Vagina (tissue), 2 donors: ENCODE results near the gene NUDT22. TPM values are rescaled to one million over a fixed set of nuclear protein-coding genes. Genes with fewer than 3 reads are reported as not detected.

Source experiments
- DNase-seq, 2 donors: peaks; one replicate each; pipeline ENCODE4 v3.0.0-alpha.2; 2017; ENCODE audit errors: extremely low spot score in 2 of 2
- H3K27ac ChIP-seq: fragments of 200-600 bp; sonication (generic); one replicate; pipeline ENCODE4 v1.5.1; 2019
- H3K27me3 ChIP-seq: fragments of 200-600 bp; sonication (generic); one replicate; pipeline ENCODE4 v1.5.1; 2019
- H3K36me3 ChIP-seq, 2 donors: fragments of 200-600 bp; sonication (generic); one replicate each; pipeline ENCODE4 v1.5.1; 2017 to 2019
- H3K4me1 ChIP-seq: fragments of 200-600 bp; sonication (generic); one replicate; pipeline ENCODE4 v1.5.1; 2019
- H3K4me3 ChIP-seq, 2 donors: fragments of 200-600 bp; sonication (generic); 1 replicate in 1 of 2; 2 replicates in 1 of 2; pipeline ENCODE4 v1.5.1; 2016 to 2019
- H3K9me3 ChIP-seq: fragments of 200-600 bp; sonication (generic); one replicate; pipeline ENCODE4 v1.5.1; 2019
- POLR2A ChIP-seq, 2 donors: fragments of 450-650 bp; IDR thresholded peaks; one replicate each; pipeline ENCODE4 v1.6.1; 2017; ENCODE audit warnings: antibody characterized with exemption in 2 of 2, mild to moderate bottlenecking in 2 of 2, moderate library complexity in 2 of 2
- POLR2AphosphoS5 ChIP-seq, 2 donors: sonication (generic); formaldehyde crosslinking; IDR thresholded peaks; one replicate each; pipeline ENCODE4 v1.9.0; 2017; ENCODE audit warnings: antibody characterized with exemption in 2 of 2, mild to moderate bottlenecking in 2 of 2, low read depth in 1 of 2; ENCODE audit not compliant: insufficient read depth in 1 of 2
- intact Hi-C: fragments of 100-400 bp; cut with DNase I; formaldehyde crosslinking; loops from one replicate; pipeline ENCODE4 v1.15.1; 2023
- total RNA-seq: library from RNA; depleted of rRNA; stranded (reverse); fragments of >200 nt; gene quantifications from one replicate; pipeline ENCODE4 v1.2.3, GENCODE V29; 2016
- TF ChIP-seq, protein P1 (sequence below), 3 experiments: fragments of 450-650 bp in 2 of 3; fragments of 200-600 bp in 1 of 3; sonication (generic) in 1 of 3; IDR thresholded peaks; one replicate each; pipeline ENCODE4 v1.5.1; 2017 to 2019; ENCODE audit warnings: antibody characterized with exemption in 3 of 3, mild to moderate bottlenecking in 2 of 3, moderate library complexity in 2 of 3

Gene NUDT22
- total RNA-seq, 1 donor from 2014 or later, result 38.8 TPM

DNA sequence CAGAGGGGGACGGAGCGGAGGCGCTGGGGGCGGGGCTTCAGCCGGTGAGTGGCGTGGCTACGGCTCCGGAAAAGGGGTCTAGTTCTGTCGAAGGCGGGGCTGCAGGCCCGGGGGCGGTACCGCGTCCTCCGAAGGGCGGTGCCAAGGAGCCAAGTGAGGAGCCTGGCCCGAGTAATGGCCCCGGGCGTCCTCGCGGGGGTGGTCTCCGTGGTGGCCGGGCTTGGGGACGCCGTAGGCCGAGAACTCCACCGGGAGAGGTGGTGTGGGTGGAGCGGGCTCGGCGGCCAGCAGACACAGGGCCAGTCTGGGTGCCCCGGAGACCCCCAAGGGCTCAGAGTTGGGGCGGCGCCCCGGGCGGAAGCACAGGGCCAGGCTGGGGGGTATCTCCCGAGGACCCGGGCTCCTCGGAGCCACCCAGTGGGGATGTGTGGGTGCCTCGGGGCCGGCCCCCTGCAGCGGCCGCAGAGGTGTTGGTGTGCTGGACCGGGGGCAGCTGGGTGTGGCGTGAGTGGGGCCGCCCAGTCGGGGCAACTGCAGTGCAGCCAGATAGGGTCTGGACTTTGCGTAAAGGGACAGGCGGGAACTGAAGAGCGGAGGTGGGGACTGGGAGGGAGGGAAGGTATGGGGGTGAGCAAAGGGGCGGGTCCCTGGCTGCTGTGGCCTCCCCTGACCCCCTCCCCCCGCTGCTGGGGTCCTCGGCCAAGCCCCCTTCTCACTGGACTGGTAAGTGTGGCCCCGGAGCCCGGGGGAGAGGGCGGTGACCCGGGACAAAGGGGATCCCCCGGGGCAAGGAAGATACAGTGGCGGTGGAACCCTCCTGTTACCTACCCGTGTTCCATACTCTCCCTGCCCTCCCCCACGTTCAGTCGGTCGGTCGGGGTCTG lies 15.7 kb downstream of the NUDT22 start:
- no peaks in the 10 kb centered on the region for H3K9me3 ChIP-seq
- peak overlapping the region; percentile 100 for H3K27ac ChIP-seq
- H3K4me1 ChIP-seq, result peaks cover 61% of the 10 kb centered on the region
- TF ChIP-seq, protein P1, sequence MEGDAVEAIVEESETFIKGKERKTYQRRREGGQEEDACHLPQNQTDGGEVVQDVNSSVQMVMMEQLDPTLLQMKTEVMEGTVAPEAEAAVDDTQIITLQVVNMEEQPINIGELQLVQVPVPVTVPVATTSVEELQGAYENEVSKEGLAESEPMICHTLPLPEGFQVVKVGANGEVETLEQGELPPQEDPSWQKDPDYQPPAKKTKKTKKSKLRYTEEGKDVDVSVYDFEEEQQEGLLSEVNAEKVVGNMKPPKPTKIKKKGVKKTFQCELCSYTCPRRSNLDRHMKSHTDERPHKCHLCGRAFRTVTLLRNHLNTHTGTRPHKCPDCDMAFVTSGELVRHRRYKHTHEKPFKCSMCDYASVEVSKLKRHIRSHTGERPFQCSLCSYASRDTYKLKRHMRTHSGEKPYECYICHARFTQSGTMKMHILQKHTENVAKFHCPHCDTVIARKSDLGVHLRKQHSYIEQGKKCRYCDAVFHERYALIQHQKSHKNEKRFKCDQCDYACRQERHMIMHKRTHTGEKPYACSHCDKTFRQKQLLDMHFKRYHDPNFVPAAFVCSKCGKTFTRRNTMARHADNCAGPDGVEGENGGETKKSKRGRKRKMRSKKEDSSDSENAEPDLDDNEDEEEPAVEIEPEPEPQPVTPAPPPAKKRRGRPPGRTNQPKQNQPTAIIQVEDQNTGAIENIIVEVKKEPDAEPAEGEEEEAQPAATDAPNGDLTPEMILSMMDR (IDR thresholded peaks at IDR 0.05), result no peak
- TF ChIP-seq POLR2AphosphoS5 (IDR thresholded peaks at IDR 0.05; ENCODE audit: insufficient read depth in 1 of 2, low read depth in 1 of 2), result peak; percentile 68 to 92
- peak in 1 of 2 donors; percentile 86 for TF ChIP-seq POLR2A (IDR thresholded peaks at IDR 0.05)
- peak overlapping the region; percentile 87 to 99 for H3K4me3 ChIP-seq
- peaks cover 0 to 30% of the 10 kb centered on the region in 2 donors for H3K36me3 ChIP-seq
- no peaks in the 10 kb centered on the region for H3K27me3 ChIP-seq
- intact Hi-C loops, result loop anchor here (2.0 kb wide), 1 partner anchor 75 kb away; the partner anchor contains the start of gene TRMT112
- no peak for DNase-seq

DNA sequence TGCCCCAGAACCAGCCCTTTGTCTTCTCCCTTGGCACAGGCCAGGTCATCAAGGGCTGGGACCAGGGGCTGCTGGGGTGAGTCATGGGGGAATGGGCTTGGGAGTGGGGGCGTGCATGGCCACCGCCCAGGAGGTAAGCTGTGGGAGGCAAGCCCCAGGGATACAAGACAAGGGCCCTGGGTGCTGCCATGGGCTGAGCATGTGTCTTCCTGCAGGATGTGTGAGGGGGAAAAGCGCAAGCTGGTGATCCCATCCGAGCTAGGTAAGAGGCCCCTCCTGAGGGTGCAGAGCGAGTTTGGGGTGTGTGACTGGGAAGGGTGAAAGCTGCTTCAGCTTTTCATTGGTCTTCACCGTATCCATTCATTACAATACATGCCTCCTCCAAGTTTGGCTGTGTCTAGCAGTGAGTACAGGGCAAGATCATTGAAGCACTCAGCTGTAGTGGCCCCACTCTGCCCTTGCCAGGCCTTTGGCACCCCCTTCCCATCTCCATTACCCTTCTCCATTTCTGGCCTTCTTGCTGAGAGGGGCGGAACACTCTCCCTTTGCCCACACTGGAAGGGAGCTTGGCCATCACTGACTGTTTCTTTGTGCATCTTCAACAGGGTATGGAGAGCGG lies 17.3 kb downstream of the NUDT22 start:
- peaks cover 51% of the 10 kb centered on the region for H3K4me1 ChIP-seq

DNA sequence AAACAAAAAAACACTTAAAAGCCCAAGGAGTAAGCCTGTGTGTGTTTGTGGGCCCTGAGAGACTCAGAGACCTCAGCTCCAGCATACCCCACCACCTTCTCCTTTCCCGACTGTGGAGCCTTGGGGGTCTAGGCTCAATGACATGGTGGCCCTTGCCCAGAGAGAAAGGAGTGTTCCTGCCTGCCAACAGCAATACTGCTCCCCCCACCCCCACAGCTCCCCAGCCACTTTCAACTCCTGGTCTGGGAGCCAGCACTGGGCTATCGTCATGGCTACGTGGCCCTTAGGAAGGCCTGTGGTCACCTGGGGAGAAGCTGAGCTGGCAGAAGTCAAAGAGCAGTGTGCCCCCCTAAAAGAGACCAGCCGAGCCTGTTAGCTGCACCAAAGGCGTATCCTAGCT lies 18.0 kb downstream of the NUDT22 start:
- no peak overlapping the region for H3K27ac ChIP-seq
- H3K36me3 ChIP-seq, result peaks cover 0 to 12% of the 10 kb centered on the region in 2 donors
- intact Hi-C loops, result no loop called here
- H3K4me1 ChIP-seq, result peaks cover 51% of the 10 kb centered on the region
- no peak overlapping the region for H3K4me3 ChIP-seq
- H3K9me3 ChIP-seq, result no peaks in the 10 kb centered on the region
- TF ChIP-seq, protein P1 (IDR thresholded peaks at IDR 0.05), result no peak
- no peak for TF ChIP-seq POLR2A (IDR thresholded peaks at IDR 0.05)
- no peak for TF ChIP-seq POLR2AphosphoS5 (IDR thresholded peaks at IDR 0.05; ENCODE audit: insufficient read depth in 1 of 2, low read depth in 1 of 2)
- no peaks in the 10 kb centered on the region for H3K27me3 ChIP-seq
- DNase-seq, result no peak

More for the DNA sequence above, 17.3 kb downstream of the NUDT22 start:
- Histone ChIP-seq H3K36me3 (peaks cover 0 to 19% of the 10 kb centered on the region in 2 donors), H3K27me3 (no peaks in the 10 kb centered on the region), H3K9me3 (no peaks in the 10 kb centered on the region), H3K27ac (peak overlapping the region; percentile 100), H3K4me3 (no peak overlapping the region)
- intact Hi-C loops, result no loop called here
- TF ChIP-seq POLR2AphosphoS5 (IDR thresholded peaks at IDR 0.05; ENCODE audit: insufficient read depth in 1 of 2, low read depth in 1 of 2) (no peak), POLR2A (IDR thresholded peaks at IDR 0.05) (no peak)
- TF ChIP-seq, protein P1 (IDR thresholded peaks at IDR 0.05), result no peak
- no peak for DNase-seq

DNA sequence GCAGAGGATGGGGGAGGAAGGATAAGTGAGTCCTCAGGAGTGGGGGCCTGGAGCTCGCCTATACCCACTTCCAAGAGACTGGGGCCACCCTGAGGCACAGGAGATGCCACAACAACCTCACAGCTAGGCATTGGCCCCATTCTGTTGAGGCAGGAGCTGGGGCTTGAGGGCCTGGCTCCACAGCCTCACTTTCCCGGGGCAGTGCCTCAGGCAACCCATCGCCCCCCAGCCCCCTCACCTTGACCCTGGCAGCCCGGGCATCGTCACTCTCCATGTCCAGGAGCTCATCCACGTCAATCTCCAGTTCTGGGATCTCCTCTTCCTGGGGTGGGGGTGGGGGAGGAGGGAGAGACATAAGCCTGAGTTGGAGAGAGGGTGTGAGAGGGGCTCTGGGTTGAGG lies 18.9 kb downstream of the NUDT22 start:
- Histone ChIP-seq H3K27me3 (no peaks in the 10 kb centered on the region), H3K27ac (peak overlapping the region; percentile 76), H3K9me3 (no peaks in the 10 kb centered on the region), H3K4me1 (peaks cover 47% of the 10 kb centered on the region), H3K36me3 (peaks cover 0 to 12% of the 10 kb centered on the region in 2 donors), H3K4me3 (peak overlapping the region; percentile 48 to 57)
- TF ChIP-seq POLR2AphosphoS5 (IDR thresholded peaks at IDR 0.05; ENCODE audit: insufficient read depth in 1 of 2, low read depth in 1 of 2), result no peak
- TF ChIP-seq, protein P1 (IDR thresholded peaks at IDR 0.05), result no peak
- TF ChIP-seq POLR2A (IDR thresholded peaks at IDR 0.05), result no peak
- DNase-seq, result no peak
- intact Hi-C loops, result no loop called here
